T follicular helper cell (primary cell): ENCODE results near the gene CHMP5.

Experiments used
- DNase-seq: peaks from one replicate; pipeline ENCODE4 v3.0.0-alpha.2; 2020; ENCODE audit warnings: low read depth

The CHMP5 gene

DNA sequence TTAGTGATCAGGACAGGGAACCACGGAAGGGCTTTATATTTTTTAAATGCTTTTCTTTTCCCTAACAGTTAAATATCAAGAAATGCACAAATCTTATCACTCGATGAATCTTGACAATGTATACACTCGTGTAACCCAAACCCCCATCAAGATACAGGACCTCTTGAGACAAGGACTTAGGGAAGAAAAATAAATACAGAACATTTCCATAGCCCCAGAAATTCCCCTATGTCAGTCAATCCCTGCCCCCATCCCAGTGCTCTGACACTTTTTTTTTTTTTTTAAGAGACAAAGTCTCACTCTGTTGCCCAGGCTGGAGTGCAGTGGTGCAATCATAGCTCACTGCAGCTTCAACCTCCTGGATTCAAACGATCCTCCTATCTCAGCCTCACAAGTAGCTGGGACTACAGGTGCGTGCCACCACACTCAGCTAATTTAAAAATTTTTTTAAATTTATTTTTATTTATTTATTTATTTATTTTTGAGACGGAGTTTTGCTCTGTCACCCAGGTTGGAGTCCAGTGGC lies 22.2 kb upstream of the CHMP5 start:
- DNase-seq = no peak

DNA sequence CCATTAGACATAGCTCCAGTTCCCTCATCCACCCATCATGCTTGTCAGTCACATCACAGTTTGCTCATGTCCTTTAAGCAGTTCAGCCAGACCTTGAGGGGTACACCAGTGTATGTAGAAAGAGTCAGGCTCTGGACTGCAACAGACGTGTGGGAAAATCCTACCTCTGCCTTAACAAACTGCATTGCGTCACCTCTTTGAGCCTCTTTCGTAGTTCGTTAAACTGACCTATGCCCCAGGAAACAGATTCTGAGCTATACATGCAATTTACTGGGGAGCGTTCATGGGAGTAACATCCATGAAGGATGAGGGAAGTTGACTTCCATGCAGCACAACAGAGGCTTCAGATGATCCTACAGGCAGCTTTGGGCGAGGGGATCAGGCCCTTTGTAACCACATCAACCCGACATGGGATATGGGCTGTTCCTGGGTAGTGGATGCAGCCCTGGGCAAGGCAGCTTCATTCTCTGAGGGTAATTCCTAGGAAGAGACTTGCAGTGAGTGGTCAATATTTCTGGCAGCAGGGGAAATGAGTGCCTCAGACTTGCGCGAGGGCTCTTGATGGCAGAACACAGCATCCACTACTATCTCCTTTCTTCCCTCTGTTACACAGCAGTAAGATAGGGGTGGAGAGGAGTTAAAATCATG lies 20.6 kb upstream of the CHMP5 start:
- DNase-seq = no peak

DNA sequence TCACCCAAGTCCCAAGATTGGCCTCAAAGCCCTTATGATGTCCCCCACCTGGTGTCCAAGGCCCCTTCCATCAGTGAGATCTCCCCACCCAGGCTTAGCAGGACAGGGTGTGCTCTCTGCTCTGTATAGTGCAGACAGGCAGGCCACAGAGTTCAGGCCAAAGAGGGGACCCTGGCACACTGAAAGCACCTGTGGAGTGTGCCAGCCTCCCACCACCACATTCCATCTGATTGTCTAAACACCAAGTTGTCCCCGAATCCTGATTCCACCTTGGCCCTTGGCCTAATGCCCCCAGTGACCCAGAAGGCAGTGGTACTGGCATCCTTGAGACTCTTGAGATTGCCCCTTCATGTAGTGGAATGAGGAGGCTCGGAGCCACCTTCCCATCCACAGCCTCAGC lies 19.5 kb upstream of the CHMP5 start:
- no peak for DNase-seq

DNA sequence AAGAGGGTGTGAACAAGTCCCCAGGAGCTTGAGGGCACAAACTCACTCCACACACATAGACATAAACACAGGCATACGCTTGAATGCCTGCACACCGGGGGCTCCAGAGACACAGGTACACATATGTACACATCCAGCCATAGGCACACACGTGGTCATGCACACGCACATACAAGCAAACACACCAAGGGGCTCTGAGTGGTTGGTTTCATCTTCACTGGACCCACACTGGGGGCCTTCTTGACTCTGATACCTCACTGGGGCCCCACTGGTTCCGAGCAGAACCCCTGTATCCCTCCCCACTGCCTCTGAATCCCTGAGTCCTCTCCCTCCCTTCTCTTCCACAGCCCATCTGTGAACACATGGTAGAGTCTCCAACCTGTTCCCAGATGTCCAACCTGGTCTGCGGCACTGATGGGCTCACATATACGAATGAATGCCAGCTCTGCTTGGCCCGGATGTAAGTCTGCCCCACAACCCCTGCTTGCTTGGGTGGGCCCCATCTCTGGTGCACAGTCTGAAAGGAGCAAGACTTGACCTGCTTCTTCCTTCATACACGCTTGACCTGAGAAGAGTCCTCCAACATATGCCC lies 18.5 kb upstream of the CHMP5 start:
- DNase-seq = no peak

- DNase-seq = no peak
Measured at GRCh38 chr9:33248606-33249005, 16.2 kb upstream of the CHMP5 start.

DNA sequence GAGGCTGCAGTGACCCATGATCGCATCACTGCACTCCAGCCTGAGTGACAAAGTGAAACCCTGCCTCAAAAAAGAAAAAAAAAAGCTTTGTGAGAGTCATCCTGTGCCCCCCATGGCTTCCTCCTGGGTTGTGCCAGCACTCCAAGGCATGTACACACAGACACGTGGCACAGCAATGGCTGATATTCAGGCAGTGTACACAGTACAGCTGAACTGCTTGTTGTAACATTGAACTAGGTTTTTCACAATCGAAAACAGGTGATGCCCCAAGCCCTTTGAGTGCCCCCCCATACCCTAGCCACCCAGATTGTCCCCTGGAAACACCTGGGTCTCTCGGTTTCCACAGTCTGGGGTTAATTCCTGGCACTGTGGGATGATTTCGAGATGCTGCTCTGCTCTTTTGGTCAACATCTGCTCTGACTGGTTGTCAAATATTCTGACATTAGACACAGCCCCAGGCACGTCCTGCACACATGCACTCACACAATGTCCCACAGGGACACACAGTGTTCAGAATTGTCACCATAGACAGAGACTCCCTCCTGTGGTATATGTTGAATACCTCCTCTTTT lies 15.7 kb upstream of the CHMP5 start:
- DNase-seq = no peak

DNA sequence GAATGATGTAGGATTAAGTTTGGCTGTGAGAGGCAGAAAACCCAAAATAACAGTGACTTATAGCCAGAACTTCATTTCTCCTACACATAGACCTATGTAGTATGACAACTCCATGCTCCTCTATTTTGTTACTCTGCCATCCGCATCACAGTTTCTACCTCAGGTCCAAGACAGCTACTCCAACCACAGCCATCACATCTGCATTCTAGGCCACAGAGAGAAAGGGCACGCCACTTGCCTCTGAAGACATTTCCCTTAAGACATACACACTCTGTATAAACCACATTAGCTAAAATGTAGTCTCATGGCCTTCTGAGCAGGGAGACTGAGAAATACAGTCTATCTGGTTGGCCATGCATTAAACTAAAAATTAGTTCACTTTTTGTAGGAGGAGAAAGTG lies 14.9 kb upstream of the CHMP5 start:
- DNase-seq = no peak

DNA sequence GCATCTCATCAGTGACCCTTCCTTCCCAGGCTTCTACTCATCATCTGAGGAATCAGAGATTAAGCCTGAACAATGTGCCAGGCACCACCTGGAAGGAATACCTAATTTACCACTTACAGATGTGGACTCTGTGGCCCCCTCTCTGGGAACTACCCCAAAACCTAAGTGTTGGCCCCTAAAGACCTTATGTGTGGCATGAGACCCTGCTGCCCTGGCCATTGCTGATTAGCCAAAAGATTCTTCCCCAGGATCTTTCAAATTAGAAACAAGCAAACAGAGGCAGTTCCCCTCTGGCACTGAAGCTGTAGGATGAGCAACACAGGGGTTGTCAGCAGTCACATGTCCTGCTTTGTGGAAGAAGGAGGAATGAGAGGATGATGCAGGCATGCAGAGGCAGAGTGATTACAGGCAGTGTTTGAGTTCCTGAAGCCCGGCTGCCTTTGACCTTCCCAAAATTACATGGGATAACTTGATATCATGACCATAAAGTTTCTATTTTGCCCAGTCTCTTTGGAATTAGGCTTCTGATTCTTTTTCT lies 14.3 kb upstream of the CHMP5 start:
- no peak for DNase-seq

- no peak for DNase-seq
Measured at GRCh38 chr9:33254211-33254610, 10.6 kb upstream of the CHMP5 start.

DNA sequence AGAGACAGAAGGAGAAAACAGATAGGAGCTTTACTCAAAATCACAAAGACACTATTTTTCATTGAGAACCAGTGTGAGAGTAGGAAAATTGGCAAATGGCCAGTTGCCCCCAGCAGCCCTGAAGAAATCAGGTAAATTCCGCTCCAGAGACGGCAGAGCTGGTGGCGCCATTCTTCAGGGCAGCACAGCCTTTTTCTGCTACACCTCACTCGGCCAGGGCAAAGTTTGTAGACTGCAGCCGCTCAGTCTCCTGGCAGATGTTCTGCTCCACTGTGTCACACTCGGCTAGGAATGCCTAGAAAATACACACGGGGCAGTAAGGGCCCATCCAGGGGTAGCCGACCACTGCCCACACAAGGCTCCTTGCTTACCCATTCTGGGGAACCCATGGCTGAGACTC lies 9.8 kb upstream of the CHMP5 start:
- no peak for DNase-seq

GRCh38 chr9:33255471-33255870 lies 9.4 kb upstream of the CHMP5 start:
- DNase-seq = no peak

GRCh38 chr9:33256236-33256635 lies 8.6 kb upstream of the CHMP5 start:
- no peak for DNase-seq

GRCh38 chr9:33257276-33257675 lies 7.6 kb upstream of the CHMP5 start:
- no peak for DNase-seq

DNA sequence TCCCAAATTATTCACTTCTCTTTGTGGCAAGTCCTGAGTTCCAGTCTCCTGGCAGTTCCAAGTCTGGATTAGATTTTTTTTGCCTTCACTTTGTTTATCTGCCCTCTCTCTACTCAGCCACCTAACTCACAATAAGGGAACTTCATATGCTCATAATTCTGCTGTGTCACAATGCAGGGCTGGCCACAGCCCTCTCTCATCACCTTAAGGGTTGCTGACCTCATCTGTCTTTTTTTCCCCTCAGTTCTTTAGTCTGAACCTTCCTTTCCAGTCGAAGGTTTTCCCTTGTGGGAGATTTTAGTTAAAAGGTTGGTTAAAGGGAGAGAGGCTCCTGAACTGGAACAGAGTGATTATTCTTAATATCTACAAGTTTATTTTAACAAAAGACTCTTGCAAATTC lies 4.5 kb upstream of the CHMP5 start:
- no peak for DNase-seq

- no peak for DNase-seq
Measured at GRCh38 chr9:33263131-33264002, 1.5 kb upstream of the CHMP5 start.

- peak; percentile 18 for DNase-seq
Measured at GRCh38 chr9:33264003-33264472, 811 bp upstream of the CHMP5 start.

DNA sequence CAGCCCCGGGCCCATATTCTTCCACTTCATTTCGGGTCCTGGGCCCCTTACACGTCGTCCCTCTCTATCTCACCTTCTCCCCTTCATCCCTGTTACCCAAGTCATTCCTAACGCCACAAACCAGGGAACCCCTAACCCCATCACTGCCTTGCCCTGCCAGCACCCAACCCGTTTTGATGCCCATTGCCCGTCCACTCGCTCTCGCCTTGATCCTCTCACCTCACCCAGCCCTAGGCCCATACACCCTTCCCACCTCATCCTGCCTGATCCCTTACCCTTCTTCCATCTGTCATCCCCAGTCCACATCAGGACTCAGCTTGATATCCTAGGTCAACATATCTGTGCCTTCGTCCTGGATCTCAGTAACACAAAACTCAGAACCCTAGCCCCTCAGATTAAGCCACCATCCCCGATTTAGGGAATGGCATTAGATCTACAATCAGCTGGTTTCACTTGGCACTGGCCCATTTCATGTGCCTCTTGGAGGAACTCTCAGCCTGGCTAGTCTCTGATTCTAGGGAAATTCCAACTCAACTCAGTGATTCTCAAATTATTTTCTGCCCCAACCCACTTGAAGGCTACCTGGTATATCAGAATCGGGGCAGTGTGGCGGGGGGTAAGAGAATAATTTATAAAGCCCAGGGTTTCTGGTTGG lies 489 bp downstream of the CHMP5 start:
- DNase-seq = no peak

DNA sequence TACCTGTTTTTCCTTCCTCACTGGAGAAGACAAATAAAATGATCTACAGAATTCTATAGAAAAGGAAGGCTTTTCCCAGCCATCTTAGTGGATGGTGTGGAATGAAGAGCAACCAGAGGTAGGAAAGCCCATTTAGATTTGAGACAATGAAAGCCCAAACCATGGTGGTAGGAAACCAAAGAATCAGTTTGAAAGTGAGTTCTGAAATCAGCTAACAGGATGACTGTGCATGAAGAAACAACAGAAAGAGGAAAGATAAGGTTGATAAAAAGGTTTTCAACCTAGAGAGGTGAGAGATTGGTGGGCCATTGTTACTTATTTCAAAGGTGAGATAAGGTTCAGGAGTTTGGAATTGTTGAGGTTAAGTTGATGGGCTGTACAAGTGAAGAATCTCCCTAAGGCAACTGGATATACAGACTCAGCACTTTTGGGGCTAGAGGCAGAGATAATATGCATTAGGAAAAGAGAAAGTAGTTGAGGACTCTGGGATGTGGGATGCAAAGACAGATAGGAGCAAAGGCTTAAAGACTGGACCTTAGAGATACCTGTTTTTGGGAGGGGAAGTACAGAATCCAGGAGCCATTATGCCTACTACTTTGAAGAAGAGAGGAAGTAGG lies 2.4 kb downstream of the CHMP5 start:
- no peak for DNase-seq

DNA sequence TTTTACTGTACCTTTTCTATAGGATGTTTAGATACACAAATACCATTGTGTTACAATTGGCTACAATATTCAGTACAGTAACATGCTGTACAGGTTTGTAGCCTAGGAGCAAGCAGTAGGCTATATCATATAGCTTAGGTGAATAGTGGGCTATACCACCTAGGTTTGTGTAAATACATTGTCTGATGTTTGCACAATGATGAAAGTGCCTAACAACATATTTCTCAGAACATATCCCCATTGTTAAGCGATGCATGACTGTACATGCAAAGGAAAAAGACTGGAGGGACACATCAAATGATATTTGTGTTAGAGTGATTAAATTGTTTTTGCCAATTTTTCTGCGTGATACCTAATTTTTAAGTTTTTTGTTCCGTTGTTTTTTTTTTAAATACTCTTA lies 5.3 kb downstream of the CHMP5 start:
- no peak for DNase-seq

DNA sequence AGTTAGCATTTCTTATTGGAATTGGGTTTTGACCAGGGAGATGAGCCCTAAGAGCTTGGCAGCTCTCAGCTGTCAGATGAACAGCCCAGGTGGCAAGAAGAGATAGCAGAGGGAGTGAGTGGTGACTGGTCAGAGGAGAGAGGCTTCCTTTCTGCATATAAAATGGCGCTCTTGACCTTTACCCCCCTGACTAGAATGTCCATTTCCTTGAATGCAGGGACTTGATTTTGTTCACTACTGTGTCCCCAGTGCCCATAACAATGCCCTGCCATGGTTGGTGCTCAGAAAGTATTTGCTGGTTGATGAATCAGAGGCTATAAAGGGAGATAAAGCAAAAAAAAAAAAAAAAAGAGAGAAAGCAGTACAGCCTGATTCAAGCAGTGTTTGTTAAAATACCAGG lies 7.2 kb downstream of the CHMP5 start:
- DNase-seq = no peak

DNA sequence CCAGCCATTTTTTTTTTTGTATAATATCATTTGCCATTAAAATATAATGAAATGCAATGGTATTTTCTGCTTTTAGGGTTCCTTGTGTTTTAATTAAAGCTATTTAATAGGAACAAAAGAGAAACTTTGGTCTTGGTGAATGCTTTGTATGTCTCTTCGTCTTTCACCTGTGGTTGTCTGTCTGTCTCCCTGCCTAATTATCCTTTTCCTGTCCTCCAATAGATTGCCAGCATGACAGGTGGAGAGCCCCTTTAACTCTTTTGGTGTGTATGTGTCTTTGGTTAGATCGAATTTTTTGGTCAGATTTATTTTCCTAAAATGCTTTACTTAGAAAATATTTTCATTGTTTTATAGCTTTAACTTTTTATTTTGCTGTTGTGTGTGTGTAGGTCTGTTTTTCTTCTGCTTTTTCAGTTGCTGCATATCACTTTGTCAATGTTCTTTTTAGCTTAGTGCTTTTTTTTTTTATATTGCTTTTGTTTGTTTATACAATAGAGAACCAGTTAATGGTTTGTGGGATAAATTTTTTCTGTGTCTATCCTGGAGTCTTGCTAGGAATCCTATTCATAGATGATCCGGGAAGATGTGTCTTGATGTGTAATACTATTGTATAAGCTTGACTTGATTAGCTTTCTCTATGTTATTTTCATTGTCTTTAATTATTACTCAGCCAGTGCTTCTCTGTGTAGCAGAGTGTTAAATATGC lies 8.6 kb downstream of the CHMP5 start:
- DNase-seq = no peak
